Mesendoderm (in vitro differentiated cells): ENCODE results near the gene ANKRD37.

Source experiments
- DNase-seq: peaks from one replicate; pipeline ENCODE4 v3.0.0; 2013
- H2AK5ac ChIP-seq: 2 replicates; pipeline ENCODE4 v1.6.1; 2013; ENCODE audit warnings: low read length, inconsistent platforms
- H2BK120ac ChIP-seq: 2 replicates; pipeline ENCODE4 v1.6.1; 2013; ENCODE audit warnings: low read depth, mild to moderate bottlenecking, low read length, moderate library complexity, mixed read lengths
- H2BK15ac ChIP-seq: replicated peaks from 2 replicates; pipeline ENCODE4 v1.6.1; 2013; ENCODE audit warnings: low read depth, mild to moderate bottlenecking, moderate library complexity
- H2BK5ac ChIP-seq: 2 replicates; pipeline ENCODE4 v1.6.1; 2013; ENCODE audit warnings: low read length, inconsistent platforms
- H3K18ac ChIP-seq: 2 replicates; pipeline ENCODE4 v1.6.1; 2013; ENCODE audit warnings: mild to moderate bottlenecking, low read length, mixed read lengths
- H3K23ac ChIP-seq: one replicate; pipeline ENCODE4 v1.6.1; 2013; ENCODE audit warnings: low read length
- H3K27ac ChIP-seq: 2 replicates; pipeline ENCODE4 v1.5.1; 2013; ENCODE audit warnings: low read depth, mild to moderate bottlenecking, inconsistent platforms, low read length, moderate library complexity
- H3K27me3 ChIP-seq: 2 replicates; pipeline ENCODE4 v1.6.1; 2013; ENCODE audit warnings: low read length, control low read depth, mild to moderate bottlenecking, inconsistent platforms; ENCODE audit not compliant: insufficient read depth, poor library complexity
- H3K36me3 ChIP-seq: 2 replicates; pipeline ENCODE4 v1.6.1; 2013; ENCODE audit warnings: low read length, inconsistent platforms; ENCODE audit not compliant: control insufficient read depth, insufficient read depth
- H3K4ac ChIP-seq: one replicate; pipeline ENCODE4 v1.6.1; 2013; ENCODE audit warnings: low read depth, mild to moderate bottlenecking, low read length, moderate library complexity
- H3K4me1 ChIP-seq: 2 replicates; pipeline ENCODE4 v1.6.1; 2013; ENCODE audit warnings: low read depth, low read length, inconsistent platforms; ENCODE audit not compliant: control insufficient read depth
- H3K4me2 ChIP-seq: 2 replicates; pipeline ENCODE4 v1.6.1; 2013; ENCODE audit warnings: low read length
- H3K4me3 ChIP-seq: 2 replicates; pipeline ENCODE4 v1.5.1; 2013; ENCODE audit warnings: mild to moderate bottlenecking, low read length
- H3K56ac ChIP-seq: one replicate; pipeline ENCODE4 v1.6.1; 2013; ENCODE audit warnings: low read length
- H3K79me1 ChIP-seq: 2 replicates; pipeline ENCODE4 v1.6.1; 2013; ENCODE audit warnings: low read length, inconsistent platforms
- H3K79me2 ChIP-seq: 2 replicates; pipeline ENCODE4 v1.6.1; 2013; ENCODE audit warnings: mild to moderate bottlenecking, low read length; ENCODE audit not compliant: control insufficient read depth, insufficient read depth
- H3K9ac ChIP-seq: 2 replicates; pipeline ENCODE4 v1.6.1; 2013; ENCODE audit warnings: low read length, inconsistent platforms
- H4K5ac ChIP-seq: one replicate; pipeline ENCODE4 v1.6.1; 2013; ENCODE audit warnings: low read length
- H4K8ac ChIP-seq: one replicate; pipeline ENCODE4 v1.6.1; 2013; ENCODE audit warnings: low read depth, mild to moderate bottlenecking, control low read depth, low read length, moderate library complexity
- WGBS: extraction: QIAGEN DNeasy Blood & Tissue Kit; methylation state at CpG from one replicate; pipeline ENCODE4 v1.1.7; 2013; ENCODE audit warnings: low lambda C conversion rate, missing lambda C conversion rate; ENCODE audit not compliant: insufficient coverage; ENCODE audit errors: extremely low coverage; 5-methylcytosine and 5-hydroxymethylcytosine counted together

The ANKRD37 gene

DNA sequence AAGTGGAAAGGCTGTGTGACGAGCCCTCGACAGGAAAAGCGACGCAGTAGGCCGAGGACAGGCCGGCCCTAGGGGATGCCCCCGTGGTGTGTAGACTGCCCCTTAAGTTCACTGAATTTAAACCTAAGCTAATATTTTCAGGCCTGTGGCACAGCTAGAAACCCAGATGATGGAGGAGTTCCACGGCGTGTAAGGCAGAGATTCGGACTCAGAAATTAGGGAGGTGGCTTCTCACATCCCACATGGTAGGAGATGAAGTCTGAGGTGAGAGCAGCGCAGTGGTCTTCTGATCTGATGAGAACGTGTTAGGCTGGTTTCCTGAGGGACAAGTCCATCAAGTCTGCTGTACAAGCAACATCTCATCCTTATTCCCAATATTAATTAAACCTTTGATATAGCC lies 8.7 kb upstream of the ANKRD37 start:
- H3K36me3 ChIP-seq = no peaks in the 10 kb centered on the region
- no peak overlapping the region for H3K18ac ChIP-seq
- H3K9ac ChIP-seq = no peak overlapping the region
- no peak overlapping the region for H2AK5ac ChIP-seq
- no peak overlapping the region for H3K4ac ChIP-seq
- H4K5ac ChIP-seq = no peak overlapping the region
- H2BK15ac ChIP-seq = no peak overlapping the region
- no peak overlapping the region for H4K8ac ChIP-seq
- no peaks in the 10 kb centered on the region for H3K79me1 ChIP-seq
- H2BK5ac ChIP-seq = no peak overlapping the region
- no CpG with 5 or more reads among the region's 12 CpGs for WGBS
- H3K27ac ChIP-seq = no peak overlapping the region
- no peak overlapping the region for H2BK120ac ChIP-seq
- H3K79me2 ChIP-seq = no peaks in the 10 kb centered on the region
- H3K4me3 ChIP-seq = no peak overlapping the region
- H3K56ac ChIP-seq = no peak overlapping the region
- DNase-seq = no peak
- H3K4me1 ChIP-seq = no peaks in the 10 kb centered on the region
- no peak overlapping the region for H3K23ac ChIP-seq
- H3K4me2 ChIP-seq = no peak overlapping the region
- H3K27me3 ChIP-seq = no peaks in the 10 kb centered on the region

GRCh38 chr4:185390941-185391340 lies 5.7 kb upstream of the ANKRD37 start:
- no peak overlapping the region for H2AK5ac ChIP-seq
- no peaks in the 10 kb centered on the region for H3K27me3 ChIP-seq
- H3K79me1 ChIP-seq = no peaks in the 10 kb centered on the region
- H3K4me3 ChIP-seq = no peak overlapping the region
- H2BK15ac ChIP-seq = no peak overlapping the region
- no peak overlapping the region for H4K5ac ChIP-seq
- no peak overlapping the region for H2BK5ac ChIP-seq
- H3K18ac ChIP-seq = no peak overlapping the region
- no peaks in the 10 kb centered on the region for H3K79me2 ChIP-seq
- no peak overlapping the region for H3K9ac ChIP-seq
- no peak overlapping the region for H3K56ac ChIP-seq
- no peak overlapping the region for H3K4me2 ChIP-seq
- no peak overlapping the region for H2BK120ac ChIP-seq
- WGBS = no CpG with 5 or more reads among the region's 6 CpGs
- H3K4me1 ChIP-seq = no peaks in the 10 kb centered on the region
- no peak overlapping the region for H3K27ac ChIP-seq
- H3K36me3 ChIP-seq = no peaks in the 10 kb centered on the region
- no peak for DNase-seq
- no peak overlapping the region for H3K4ac ChIP-seq
- no peak overlapping the region for H3K23ac ChIP-seq
- H4K8ac ChIP-seq = no peak overlapping the region

DNA sequence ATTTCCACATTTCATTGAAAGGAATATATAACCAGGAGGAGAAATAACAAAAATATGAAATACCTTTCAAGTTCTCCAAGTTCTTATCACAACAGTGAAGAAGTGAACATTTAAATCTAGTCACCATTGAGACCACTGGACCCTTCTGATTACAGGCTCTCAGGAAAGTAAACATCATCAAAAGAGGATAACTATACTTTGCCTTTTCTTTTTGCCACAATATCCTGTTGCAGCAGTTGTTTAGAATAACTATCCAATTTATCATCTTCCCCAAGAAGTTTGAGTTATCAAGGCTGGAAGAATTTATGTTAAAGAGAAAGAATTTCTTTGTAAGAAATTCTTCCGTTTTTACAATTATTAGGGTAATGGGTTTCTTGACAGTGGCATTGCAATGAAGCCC lies 4.5 kb upstream of the ANKRD37 start:
- Histone ChIP-seq H2AK5ac (no peak overlapping the region), H2BK5ac (no peak overlapping the region), H4K5ac (no peak overlapping the region), H3K27me3 (no peaks in the 10 kb centered on the region), H3K23ac (no peak overlapping the region), H4K8ac (no peak overlapping the region), H3K9ac (no peak overlapping the region), H3K18ac (no peak overlapping the region), H3K27ac (no peak overlapping the region), H3K36me3 (no peaks in the 10 kb centered on the region), H2BK15ac (no peak overlapping the region), H3K79me2 (no peaks in the 10 kb centered on the region), H3K4me3 (no peak overlapping the region), H3K4me2 (no peak overlapping the region), H2BK120ac (no peak overlapping the region), H3K4ac (no peak overlapping the region), H3K79me1 (no peaks in the 10 kb centered on the region), H3K4me1 (no peaks in the 10 kb centered on the region), H3K56ac (no peak overlapping the region)
- no CpG with 5 or more reads among the region's 1 CpG for WGBS
- no peak for DNase-seq

- H3K27ac ChIP-seq = no peak overlapping the region
These were observed 1.9 kb upstream of the ANKRD37 start for GRCh38 chr4:185394568-185395237.

GRCh38 chr4:185395238-185395955 lies 1.2 kb upstream of the ANKRD37 start, which contains the start of gene LRP2BP:
LRP2BP (minus strand) TSS chr4:185395924; CDS start chr4:185378186, 17,738 bp downstream.
- Histone ChIP-seq H3K79me1 (no peaks in the 10 kb centered on the region), H3K27me3 (no peaks in the 10 kb centered on the region), H2BK5ac (no peak within 1 kb of the TSS), H3K18ac (peak within 1 kb of the TSS; percentile 64), H3K9ac (peak within 1 kb of the TSS; percentile 75), H3K4ac (no peak within 1 kb of the TSS), H3K27ac (no peak within 1 kb of the TSS), H3K23ac (no peak within 1 kb of the TSS), H3K56ac (peak within 1 kb of the TSS; percentile 77), H3K36me3 (no peaks in the 10 kb centered on the region), H3K4me1 (no peaks in the 10 kb centered on the region), H3K4me2 (peak within 1 kb of the TSS; percentile 89), H2BK120ac (no peak within 1 kb of the TSS), H4K5ac (no peak within 1 kb of the TSS), H2AK5ac (no peak within 1 kb of the TSS), H3K79me2 (no peaks in the 10 kb centered on the region), H2BK15ac (no peak within 1 kb of the TSS), H3K4me3 (peak within 1 kb of the TSS; percentile 48), H4K8ac (no peak within 1 kb of the TSS)
- no peak for DNase-seq
- no CpG with 5 or more reads among the region's 12 CpGs for WGBS

More at GRCh38 chr4:185394568-185395237, 1.9 kb upstream of the ANKRD37 start:
- WGBS = 100% methylated on average over 5 of the region's 12 CpGs
- H3K4me2 ChIP-seq = no peak overlapping the region
- H3K4me1 ChIP-seq = no peaks in the 10 kb centered on the region
- no peak overlapping the region for H3K9ac ChIP-seq
- H3K36me3 ChIP-seq = no peaks in the 10 kb centered on the region
- H2AK5ac ChIP-seq = no peak overlapping the region
- no peak overlapping the region for H3K4me3 ChIP-seq
- no peaks in the 10 kb centered on the region for H3K27me3 ChIP-seq
- H4K8ac ChIP-seq = no peak overlapping the region
- no peak overlapping the region for H2BK120ac ChIP-seq
- no peak overlapping the region for H3K23ac ChIP-seq
- DNase-seq = no peak
- H2BK5ac ChIP-seq = no peak overlapping the region
- H3K79me2 ChIP-seq = no peaks in the 10 kb centered on the region
- H3K18ac ChIP-seq = no peak overlapping the region
- H3K79me1 ChIP-seq = no peaks in the 10 kb centered on the region
- no peak overlapping the region for H4K5ac ChIP-seq
- H3K56ac ChIP-seq = no peak overlapping the region
- no peak overlapping the region for H2BK15ac ChIP-seq
- H3K4ac ChIP-seq = no peak overlapping the region
